Epithelial cell of proximal tubule (primary cell): ENCODE measurements around the gene ADI1. TPM values are rescaled to one million over a fixed set of nuclear protein-coding genes. Genes with fewer than 3 reads are reported as not detected.
A peak's percentile ranks its signal among the peaks of the same experiment; 100 is the strongest.

ENCODE experiments used
- DNase-seq: peaks from one replicate; pipeline ENCODE4 v3.0.0-alpha.2; 2011; ENCODE audit warnings: low read depth
- H3K4me3 ChIP-seq: 2 replicates; pipeline ENCODE4 v1.5.1; 2011; ENCODE audit warnings: low read depth, mild to moderate bottlenecking, low read length
- CTCF ChIP-seq: conservative IDR thresholded peaks from 2 replicates; pipeline ENCODE4 v1.5.1; 2012; ENCODE audit warnings: low read depth, mild to moderate bottlenecking, low read length
- total RNA-seq: library from RNA; depleted of rRNA; stranded (reverse); fragments of >200 nt; gene quantifications from 2 replicates; pipeline ENCODE4 v1.2.3, GENCODE V29; 2015

Gene ADI1
- total RNA-seq, 1 donor from 2014 or later = 35.3 TPM

- no peak for DNase-seq
- no peak for TF ChIP-seq CTCF
- H3K4me3 ChIP-seq = no peak overlapping the region
These were observed 56.7 kb downstream of the ADI1 start for GRCh38 chr2:3462493-3463104.

GRCh38 chr2:3461801-3462492 lies 57.4 kb downstream of the ADI1 start:
- no peak overlapping the region for H3K4me3 ChIP-seq
- TF ChIP-seq CTCF = peak; percentile 82
- peak; percentile 4 for DNase-seq

- TF ChIP-seq CTCF = no peak
- H3K4me3 ChIP-seq = no peak overlapping the region
These were observed 58.2 kb downstream of the ADI1 start for GRCh38 chr2:3460831-3461800.

GRCh38 chr2:3460156-3460555 lies 59.2 kb downstream of the ADI1 start:
- no peak for DNase-seq
- H3K4me3 ChIP-seq = no peak overlapping the region
- TF ChIP-seq CTCF = no peak

More at GRCh38 chr2:3460831-3461800, 58.2 kb downstream of the ADI1 start:
- no peak for DNase-seq

- no peak for TF ChIP-seq CTCF
- no peak for DNase-seq
- H3K4me3 ChIP-seq = no peak overlapping the region
These were observed 59.9 kb downstream of the ADI1 start for GRCh38 chr2:3459185-3460015.
